HFF-Myc (cell line): ENCODE measurements around the gene RAB4A.

Experiments
- DNase-seq: peaks from one replicate; pipeline ENCODE4 v3.0.0-alpha.2; 2011; ENCODE audit warnings: low read depth; ENCODE audit errors: extremely low read depth
- H3K4me3 ChIP-seq: replicated peaks from 2 replicates; pipeline ENCODE4 v1.5.1; 2011; ENCODE audit warnings: low read depth, mild to moderate bottlenecking, control low read depth, low read length
- CTCF ChIP-seq: IDR thresholded peaks from 2 replicates; pipeline ENCODE4 v1.5.1; 2012; ENCODE audit warnings: mild to moderate bottlenecking, low read depth, low read length, control low read depth; ENCODE audit errors: missing control alignments

Gene RAB4A

GRCh38 chr1:229227298-229227919 lies 43.5 kb upstream of the RAB4A start:
- peak; percentile 81 for TF ChIP-seq CTCF
- DNase-seq: no peak
- H3K4me3 ChIP-seq: no peak overlapping the region

- no peak for DNase-seq
- H3K4me3 ChIP-seq: no peak overlapping the region
- no peak for TF ChIP-seq CTCF
These were observed 42.4 kb upstream of the RAB4A start for GRCh38 chr1:229228522-229228921.

GRCh38 chr1:229229137-229229720 lies 41.7 kb upstream of the RAB4A start:
- DNase-seq: no peak
- H3K4me3 ChIP-seq: no peak overlapping the region
- TF ChIP-seq CTCF: no peak

- DNase-seq: no peak
- no peak for TF ChIP-seq CTCF
- H3K4me3 ChIP-seq: no peak overlapping the region
These were observed 41.2 kb upstream of the RAB4A start for GRCh38 chr1:229229721-229230139.

- TF ChIP-seq CTCF: no peak
- DNase-seq: no peak
- H3K4me3 ChIP-seq: no peak overlapping the region
These were observed 40.6 kb upstream of the RAB4A start for GRCh38 chr1:229230140-229230892.

- no peak for DNase-seq
- TF ChIP-seq CTCF: no peak
- no peak overlapping the region for H3K4me3 ChIP-seq
These were observed 39.8 kb upstream of the RAB4A start for GRCh38 chr1:229230893-229231753.
